Gastroesophageal sphincter (tissue), 3 donors: ENCODE results near the gene KCNN4.
"Not testable (repeated sequence)": the region's sequence is repeated elsewhere in the genome, so short reads cannot be mapped to it uniquely, and the experiment has no call there.

ENCODE experiments used
- CTCF ChIP-seq, 4 experiments: fragments of 200-600 bp in 2 of 4; fragments of 450-650 bp in 2 of 4; sonication (generic) in 1 of 4; IDR thresholded peaks; one replicate each; pipeline ENCODE4 v1.5.1; 2017 to 2019; ENCODE audit warnings: antibody characterized with exemption in 4 of 4, mild to moderate bottlenecking in 2 of 4, moderate library complexity in 2 of 4
- POLR2AphosphoS5 ChIP-seq: sonication (generic); formaldehyde crosslinking; IDR thresholded peaks from one replicate; pipeline ENCODE4 v1.6.1; 2017; ENCODE audit warnings: antibody characterized with exemption

- TF ChIP-seq CTCF (IDR thresholded peaks at IDR 0.05); POLR2AphosphoS5: not testable (repeated sequence)
These were observed 36.7 kb upstream of the KCNN4 start for GRCh38 chr19:43817454-43817853.
